ENCODE results near the gene CACNA1H. TPM values are rescaled to one million over a fixed set of nuclear protein-coding genes. Genes with fewer than 3 reads are reported as not detected.

Gene CACNA1H
- total RNA-seq, 4 donors from 2014 or later = 6.8 to 94.5 (median 27.6) TPM

GRCh38 chr16:1151424-1152122 is 1.3 kb upstream of the CACNA1H start:
- no peak overlapping the region for H3K4me3 ChIP-seq
- no peaks in the 10 kb centered on the region for H3K9me3 ChIP-seq
- no peaks in the 10 kb centered on the region for H3K27me3 ChIP-seq
- no peaks in the 10 kb centered on the region for H3K4me1 ChIP-seq
- intact Hi-C loops (cut with DNase I; ENCODE audit: low total_unique reads) = no loop called here
- TF ChIP-seq CTCF (IDR thresholded peaks at IDR 0.05) (no peak), POLR2A (IDR thresholded peaks at IDR 0.05) (no peak)
- no peaks in the 10 kb centered on the region for H3K36me3 ChIP-seq
- DNase-seq = no peak
- H3K27ac ChIP-seq = peak overlapping the region; percentile 20 to 79

GRCh38 chr16:1152123-1152638 is 725 bp upstream of the CACNA1H start:
- H3K36me3 ChIP-seq = no peaks in the 10 kb centered on the region
- peak in 1 of 2 donors; percentile 57 for DNase-seq
- no peaks in the 10 kb centered on the region for H3K27me3 ChIP-seq
- peak overlapping the region; percentile 33 to 58 for H3K4me3 ChIP-seq
- intact Hi-C loops (cut with DNase I; ENCODE audit: low total_unique reads) = no loop called here
- H3K9me3 ChIP-seq = no peaks in the 10 kb centered on the region
- no peaks in the 10 kb centered on the region for H3K4me1 ChIP-seq
- H3K27ac ChIP-seq = peak overlapping the region; percentile 20 to 79
- TF ChIP-seq POLR2A (IDR thresholded peaks at IDR 0.05) (no peak), CTCF (IDR thresholded peaks at IDR 0.05) (no peak)

DNA sequence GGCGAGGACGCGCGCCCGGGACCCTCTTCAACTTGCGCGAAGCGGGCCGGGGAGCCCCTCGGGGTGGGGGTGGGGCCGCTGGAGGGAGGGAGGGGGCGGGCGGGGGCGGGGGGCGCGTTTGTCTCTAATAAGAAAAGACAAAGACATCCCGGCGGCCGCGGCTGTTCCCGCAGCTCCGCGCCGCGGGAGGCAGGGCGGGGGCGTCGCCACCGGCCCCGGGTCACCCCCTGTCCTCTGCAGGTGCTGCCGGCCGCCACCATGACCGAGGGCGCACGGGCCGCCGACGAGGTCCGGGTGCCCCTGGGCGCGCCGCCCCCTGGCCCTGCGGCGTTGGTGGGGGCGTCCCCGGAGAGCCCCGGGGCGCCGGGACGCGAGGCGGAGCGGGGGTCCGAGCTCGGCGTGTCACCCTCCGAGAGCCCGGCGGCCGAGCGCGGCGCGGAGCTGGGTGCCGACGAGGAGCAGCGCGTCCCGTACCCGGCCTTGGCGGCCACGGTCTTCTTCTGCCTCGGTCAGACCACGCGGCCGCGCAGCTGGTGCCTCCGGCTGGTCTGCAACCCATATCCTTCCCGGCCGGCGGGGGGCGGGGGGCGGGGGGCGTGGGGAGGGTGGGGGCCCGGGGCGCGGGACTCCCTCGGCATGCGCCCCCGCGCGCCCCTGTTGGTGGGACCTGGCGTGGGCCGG is 714 bp downstream of the CACNA1H start:
- Histone ChIP-seq H3K36me3 (no peaks in the 10 kb centered on the region), H3K27me3 (no peaks in the 10 kb centered on the region), H3K4me3 (peak overlapping the region; percentile 28 to 50), H3K27ac (peak overlapping the region; percentile 70 to 81), H3K9me3 (no peaks in the 10 kb centered on the region), H3K4me1 (peaks cover 0 to 6% of the 10 kb centered on the region in 2 donors)
- intact Hi-C loops (cut with DNase I; ENCODE audit: low total_unique reads) = no loop called here
- DNase-seq = no peak
- TF ChIP-seq POLR2A (IDR thresholded peaks at IDR 0.05) (no peak), CTCF (IDR thresholded peaks at IDR 0.05) (no peak)

DNA sequence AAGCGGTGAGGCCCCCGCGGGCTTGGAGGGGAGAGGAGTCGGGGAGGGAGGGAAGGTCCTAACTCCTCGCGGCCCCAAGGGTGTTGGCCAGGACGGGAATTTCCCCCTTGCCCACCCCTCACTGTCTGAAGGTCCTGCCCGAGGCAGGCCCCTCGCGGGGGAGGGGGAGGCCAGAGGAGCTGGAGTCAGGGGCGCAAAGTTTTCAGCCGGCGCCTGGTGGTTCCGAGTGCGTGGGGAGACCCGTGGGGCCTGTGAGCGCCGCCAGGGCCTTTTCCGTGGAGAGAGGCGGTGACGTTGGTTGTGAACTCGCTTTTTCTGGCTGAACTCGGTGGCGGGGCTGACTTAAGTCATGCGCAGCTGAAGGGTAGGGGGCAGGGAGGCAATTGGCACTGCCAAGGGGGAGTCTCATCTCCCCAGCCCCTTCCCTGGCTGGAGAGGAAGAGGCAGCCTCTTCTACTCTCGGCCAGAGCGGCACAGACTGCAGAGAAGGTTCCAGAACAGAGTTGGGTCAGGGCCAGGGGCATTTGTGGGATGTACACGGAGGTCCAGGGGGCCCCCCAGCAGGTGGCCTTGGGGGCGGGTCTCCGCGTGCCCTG is 1.5 kb downstream of the CACNA1H start:
- Histone ChIP-seq H3K9me3 (no peaks in the 10 kb centered on the region), H3K4me1 (peaks cover 0 to 10% of the 10 kb centered on the region in 2 donors), H3K27ac (peak overlapping the region; percentile 70 to 81), H3K4me3 (peak overlapping the region; percentile 28 to 50), H3K27me3 (no peaks in the 10 kb centered on the region), H3K36me3 (no peaks in the 10 kb centered on the region)
- DNase-seq = peak in 1 of 2 donors; percentile 61
- intact Hi-C loops (cut with DNase I; ENCODE audit: low total_unique reads) = no loop called here
- no peak for TF ChIP-seq POLR2A (IDR thresholded peaks at IDR 0.05)
- no peak for TF ChIP-seq CTCF (IDR thresholded peaks at IDR 0.05)

Data from uterus (tissue), 4 donors.